HCT116 (cell line): Measurements from ENCODE around the gene OR6C70. TPM values are rescaled to one million over a fixed set of nuclear protein-coding genes. Genes with fewer than 3 reads are reported as not detected.

Experiments
- ATAC-seq: fragments of 200-7000 bp; cut with Tn5 transposase; 2 replicates; pipeline ENCODE4 v1.9.1; 2020; ENCODE audit warnings: mild to moderate bottlenecking, moderate library complexity
- BruUV-seq: library from RNA; stranded (reverse); fragments of 400-500 nt; replicated peaks from 2 replicates; lab custom pipeline; 2021; lab: Mats Ljungman, UMichigan
- CTCF ChIA-PET: fragments of 300-600 bp; sonication (Branson Sonifier 250); formaldehyde crosslinking; loops from one replicate; lab custom pipeline; 2021; ENCODE audit warnings: antibody characterized with exemption; lab: Charles Lee
- POLR2A ChIA-PET: fragments of 300-600, 350-600 bp; sonication (Branson Sonifier 250); formaldehyde crosslinking; loops from one replicate; lab custom pipeline; 2021; ENCODE audit warnings: antibody characterized with exemption; lab: Charles Lee
- RAD21 ChIA-PET, 2 experiments: fragments of 300-600 bp; sonication (Branson Sonifier 250); formaldehyde crosslinking; loops; one replicate each; lab custom pipeline; 2023; ENCODE audit warnings: low total read pairs in 2 of 2; ENCODE audit not compliant: uncharacterized antibody in 2 of 2, unreplicated experiment in 2 of 2, low non-redundant PET in 1 of 2; lab: Charles Lee
- DNase-seq: peaks from one replicate; pipeline ENCODE4 v3.0.0-alpha.2; 2010; ENCODE audit warnings: low read depth, low spot score
- H2AFZ ChIP-seq: fragments of 200-600 bp; shearing (Covaris generic), sonication (generic); 2 replicates; pipeline ENCODE4 v1.6.1; 2017; ENCODE audit warnings: low read depth, mixed run types, mixed read lengths, antibody characterized with exemption, low read length; ENCODE audit not compliant: poor library complexity, severe bottlenecking
- H3K27ac ChIP-seq: 2 replicates; pipeline ENCODE4 v1.5.1; 2012; ENCODE audit warnings: low read depth, low read length
- H3K27me3 ChIP-seq: fragments of 200-600 bp; sonication (generic); 2 replicates; pipeline ENCODE4 v1.6.1; 2016; ENCODE audit warnings: mixed run types, low read length, mixed read lengths; ENCODE audit not compliant: insufficient read depth
- H3K36me3 ChIP-seq, 2 experiments: fragments of 200-500 bp in 1 of 2; fragments of 200-600 bp in 1 of 2; sonication (Bioruptor generic) in 1 of 2; sonication (generic) in 1 of 2; 2 replicates each; pipeline versions ENCODE4 v1.5.1 to v1.6.1; 2014 to 2016; ENCODE audit warnings: low read length in 2 of 2, inconsistent platforms in 1 of 2, mixed read lengths in 1 of 2, mixed run types in 1 of 2; ENCODE audit not compliant: insufficient read depth in 2 of 2, control insufficient read depth in 1 of 2
- H3K4me1 ChIP-seq, 2 experiments: fragments of 200-600 bp in 1 of 2; sonication (generic) in 1 of 2; 2 replicates each; pipeline versions ENCODE4 v1.5.1 to v1.6.1; 2012 to 2017; ENCODE audit warnings: low read length in 2 of 2, inconsistent platforms in 1 of 2, mild to moderate bottlenecking in 1 of 2, mixed read lengths in 1 of 2, mixed run types in 1 of 2, moderate library complexity in 1 of 2; ENCODE audit not compliant: insufficient read depth in 2 of 2, control insufficient read depth in 1 of 2
- H3K4me2 ChIP-seq: fragments of 200-600 bp; sonication (generic); 2 replicates; pipeline ENCODE4 v1.6.1; 2017; ENCODE audit warnings: mixed run types, low read length, mixed read lengths
- H3K4me3 ChIP-seq, 2 experiments: fragments of 200-600 bp in 1 of 2; sonication (generic) in 1 of 2; replicated peaks in 1 of 2; 2 replicates each; pipeline ENCODE4 v1.5.1; 2011 to 2016; ENCODE audit warnings: low read length in 2 of 2, control low read depth in 1 of 2, low read depth in 1 of 2, mild to moderate bottlenecking in 1 of 2, mixed read lengths in 1 of 2, mixed run types in 1 of 2
- H3K79me2 ChIP-seq: fragments of 200-600 bp; sonication (generic); 2 replicates; pipeline ENCODE4 v1.6.1; 2017; ENCODE audit warnings: mild to moderate bottlenecking, mixed run types, low read length, moderate library complexity, mixed read lengths; ENCODE audit not compliant: insufficient read depth
- H3K9ac ChIP-seq: fragments of 200-600 bp; sonication (generic); 2 replicates; pipeline ENCODE4 v1.6.1; 2016; ENCODE audit warnings: low read length, mixed read lengths
- H3K9me2 ChIP-seq: fragments of 200-600 bp; sonication (generic), shearing (Covaris generic); 2 replicates; pipeline ENCODE4 v1.6.1; 2017; ENCODE audit warnings: mixed run types, mild to moderate bottlenecking, moderate library complexity; ENCODE audit not compliant: insufficient read depth
- H3K9me3 ChIP-seq, 2 experiments: fragments of 200-500 bp in 1 of 2; fragments of 200-600 bp in 1 of 2; sonication (Bioruptor generic) in 1 of 2; sonication (generic) in 1 of 2; 2 replicates each; pipeline ENCODE4 v1.6.1; 2014 to 2017; ENCODE audit warnings: low read length in 2 of 2, mixed read lengths in 2 of 2, inconsistent platforms in 1 of 2, low read depth in 1 of 2, mild to moderate bottlenecking in 1 of 2, mixed run types in 1 of 2, moderate library complexity in 1 of 2; ENCODE audit not compliant: control insufficient read depth in 1 of 2, insufficient read depth in 1 of 2
- H4K20me1 ChIP-seq: fragments of 200-600 bp; sonication (generic), shearing (Covaris generic); 2 replicates; pipeline ENCODE4 v1.6.1; 2017; ENCODE audit warnings: mixed run types, mild to moderate bottlenecking, moderate library complexity; ENCODE audit not compliant: insufficient read depth
- CBX3 ChIP-seq: IDR thresholded peaks from 2 replicates; pipeline ENCODE4 v1.6.1; 2012; ENCODE audit warnings: low read depth
- EGR1 ChIP-seq: IDR thresholded peaks from 2 replicates; pipeline ENCODE4 v1.6.1; 2012; ENCODE audit warnings: low read depth
- ELF1 ChIP-seq: IDR thresholded peaks from 2 replicates; pipeline ENCODE4 v1.6.1; 2012; ENCODE audit warnings: low read depth, borderline replicate concordance
- EZH2 ChIP-seq: fragments of 200-600 bp; sonication (generic); IDR thresholded peaks from 2 replicates; pipeline ENCODE4 v1.6.1; 2017; ENCODE audit warnings: antibody characterized with exemption, mixed run types
- EZH2phosphoT487 ChIP-seq: fragments of 200-600 bp; IDR thresholded peaks from 2 replicates; pipeline ENCODE4 v1.6.1; 2018; ENCODE audit warnings: antibody characterized with exemption, borderline replicate concordance
- FOSL1 ChIP-seq: IDR thresholded peaks from 2 replicates; pipeline ENCODE4 v1.6.1; 2012; ENCODE audit warnings: low read depth
- JUND ChIP-seq: IDR thresholded peaks from 2 replicates; pipeline ENCODE4 v1.6.1; 2012
- MAX ChIP-seq: IDR thresholded peaks from 2 replicates; pipeline ENCODE4 v1.6.1; 2012
- POLR2A ChIP-seq: IDR thresholded peaks from 2 replicates; pipeline ENCODE4 v1.7.0; 2011; ENCODE audit warnings: borderline replicate concordance; ENCODE audit not compliant: insufficient read depth, insufficient read length; ENCODE audit errors: extremely low read depth
- POLR2AphosphoS5 ChIP-seq: IDR thresholded peaks from 2 replicates; pipeline ENCODE4 v1.6.1; 2011; ENCODE audit warnings: mild to moderate bottlenecking, low read depth, low read length, moderate library complexity
- RAD21 ChIP-seq: IDR thresholded peaks from 2 replicates; pipeline ENCODE4 v1.6.1; 2012; ENCODE audit warnings: low read depth, mild to moderate bottlenecking
- SP1 ChIP-seq: IDR thresholded peaks from 2 replicates; pipeline ENCODE4 v1.6.1; 2012; ENCODE audit warnings: low read depth
- ZNF274 ChIP-seq: fragments of 200-500 bp; sonication (Bioruptor generic); IDR thresholded peaks from 2 replicates; pipeline ENCODE4 v1.6.1; 2014; ENCODE audit warnings: mild to moderate bottlenecking, low read depth, low read length, inconsistent platforms
- intact Hi-C: fragments of 100-400 bp; cut with micrococcal nuclease; formaldehyde crosslinking; loops from 2 replicates; pipeline ENCODE4 v1.10.0; 2022
- total RNA-seq: library from RNA; stranded (reverse); gene quantifications from one replicate; pipeline ENCODE4 v1.2.1, GENCODE V29; 2021; ENCODE audit not compliant: unreplicated experiment
- TF ChIP-seq, protein P1 (sequence below): IDR thresholded peaks from 2 replicates; pipeline ENCODE4 v1.6.1; 2012
- TF ChIP-seq, protein P2 (sequence below): IDR thresholded peaks from 2 replicates; pipeline ENCODE4 v1.6.1; 2011; ENCODE audit warnings: mild to moderate bottlenecking, low read length, moderate library complexity; ENCODE audit not compliant: insufficient replicate concordance; ENCODE audit errors: extremely low read depth
- TF ChIP-seq, protein P3 (sequence below), 3 experiments: fragments of 200-600 bp in 1 of 3; sonication (generic) in 1 of 3; IDR thresholded peaks in 2 of 3; conservative IDR thresholded peaks in 1 of 3; 2 replicates each; pipeline ENCODE4 v1.5.1; 2012 to 2017; ENCODE audit warnings: low read depth in 2 of 3, low read length in 2 of 3, antibody characterized with exemption in 1 of 3, borderline replicate concordance in 1 of 3, control low read depth in 1 of 3, mild to moderate bottlenecking in 1 of 3, mixed read lengths in 1 of 3, mixed run types in 1 of 3, moderate library complexity in 1 of 3; ENCODE audit not compliant: insufficient read depth in 1 of 3

Gene OR6C70
- total RNA-seq, 1 experiment from 2014 or later: not detected

DNA sequence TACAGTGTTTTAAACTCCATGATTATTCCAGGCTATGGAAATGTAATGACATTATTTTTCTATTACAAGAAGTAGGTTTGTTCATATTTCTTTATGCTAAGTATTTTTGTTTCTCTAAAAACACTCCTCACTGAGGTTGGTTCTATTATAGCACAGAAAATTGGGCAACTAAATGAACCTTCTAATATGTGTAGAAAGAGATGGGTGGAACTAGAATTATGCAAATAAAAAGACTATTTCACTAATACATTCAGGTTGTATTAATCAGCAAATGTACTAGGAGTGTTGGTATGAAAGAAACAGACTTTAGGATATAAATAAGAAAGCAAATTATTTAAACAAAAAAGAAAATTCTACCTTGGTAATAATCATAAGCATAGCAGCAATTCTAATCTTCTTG lies 21.1 kb downstream of the OR6C70 start:
- H3K36me3 ChIP-seq: no peaks in the 10 kb centered on the region
- DNase-seq: no peak
- ATAC-seq: no peak
- H3K4me3 ChIP-seq: no peak overlapping the region
- ChIA-PET RAD21 (no interaction called here), POLR2A (no interaction called here), CTCF (no interaction called here)
- H4K20me1 ChIP-seq: no peaks in the 10 kb centered on the region
- intact Hi-C loops: no loop called here
- H3K4me2 ChIP-seq: no peak overlapping the region
- H3K27me3 ChIP-seq: peaks cover 10% of the 10 kb centered on the region
- BruUV-seq: no TSS peak
- TF ChIP-seq JUND (no peak), POLR2A (no peak), EZH2 (no peak), MAX (no peak), SP1 (no peak), FOSL1 (no peak), CBX3 (no peak), POLR2AphosphoS5 (no peak), ZNF274 (no peak), EZH2phosphoT487 (no peak), RAD21 (no peak), EGR1 (no peak)
- H3K9me3 ChIP-seq: no peaks in the 10 kb centered on the region
- no peaks in the 10 kb centered on the region for H3K79me2 ChIP-seq
- no peaks in the 10 kb centered on the region for H3K9me2 ChIP-seq
- no peaks in the 10 kb centered on the region for H3K4me1 ChIP-seq
- H3K9ac ChIP-seq: no peak overlapping the region
- no peak overlapping the region for H3K27ac ChIP-seq
- no peak overlapping the region for H2AFZ ChIP-seq

GRCh38 chr12:55446326-55446725 lies 23.6 kb downstream of the OR6C70 start:
- ChIA-PET CTCF (interaction anchor here (1.1 kb wide), 1 partner anchor 257 kb away, joined by 3 read pairs; no protein-coding TSS in a partner anchor), RAD21 (no interaction called here), POLR2A (no interaction called here)
- Histone ChIP-seq H3K4me3 (no peak overlapping the region), H4K20me1 (no peaks in the 10 kb centered on the region), H3K27me3 (peaks cover 15% of the 10 kb centered on the region; the same call in 1 of the 2 replicates), H3K27ac (no peak overlapping the region), H3K9ac (no peak overlapping the region), H3K79me2 (no peaks in the 10 kb centered on the region), H3K9me2 (no peaks in the 10 kb centered on the region), H3K9me3 (no peaks in the 10 kb centered on the region), H3K4me1 (no peaks in the 10 kb centered on the region), H3K36me3 (no peaks in the 10 kb centered on the region), H2AFZ (no peak overlapping the region), H3K4me2 (no peak overlapping the region)
- intact Hi-C loops: no loop called here
- no TSS peak for BruUV-seq
- TF ChIP-seq RAD21 (peak; percentile 31; the same call in 1 of the 2 replicates), EGR1 (no peak), ZNF274 (no peak), POLR2A (no peak), ELF1 (no peak)
- TF ChIP-seq, protein P1, sequence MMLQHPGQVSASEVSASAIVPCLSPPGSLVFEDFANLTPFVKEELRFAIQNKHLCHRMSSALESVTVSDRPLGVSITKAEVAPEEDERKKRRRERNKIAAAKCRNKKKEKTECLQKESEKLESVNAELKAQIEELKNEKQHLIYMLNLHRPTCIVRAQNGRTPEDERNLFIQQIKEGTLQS: no peak
- TF ChIP-seq, protein P2, sequence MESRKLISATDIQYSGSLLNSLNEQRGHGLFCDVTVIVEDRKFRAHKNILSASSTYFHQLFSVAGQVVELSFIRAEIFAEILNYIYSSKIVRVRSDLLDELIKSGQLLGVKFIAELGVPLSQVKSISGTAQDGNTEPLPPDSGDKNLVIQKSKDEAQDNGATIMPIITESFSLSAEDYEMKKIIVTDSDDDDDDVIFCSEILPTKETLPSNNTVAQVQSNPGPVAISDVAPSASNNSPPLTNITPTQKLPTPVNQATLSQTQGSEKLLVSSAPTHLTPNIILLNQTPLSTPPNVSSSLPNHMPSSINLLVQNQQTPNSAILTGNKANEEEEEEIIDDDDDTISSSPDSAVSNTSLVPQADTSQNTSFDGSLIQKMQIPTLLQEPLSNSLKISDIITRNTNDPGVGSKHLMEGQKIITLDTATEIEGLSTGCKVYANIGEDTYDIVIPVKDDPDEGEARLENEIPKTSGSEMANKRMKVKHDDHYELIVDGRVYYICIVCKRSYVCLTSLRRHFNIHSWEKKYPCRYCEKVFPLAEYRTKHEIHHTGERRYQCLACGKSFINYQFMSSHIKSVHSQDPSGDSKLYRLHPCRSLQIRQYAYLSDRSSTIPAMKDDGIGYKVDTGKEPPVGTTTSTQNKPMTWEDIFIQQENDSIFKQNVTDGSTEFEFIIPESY: no peak
- TF ChIP-seq, protein P3, sequence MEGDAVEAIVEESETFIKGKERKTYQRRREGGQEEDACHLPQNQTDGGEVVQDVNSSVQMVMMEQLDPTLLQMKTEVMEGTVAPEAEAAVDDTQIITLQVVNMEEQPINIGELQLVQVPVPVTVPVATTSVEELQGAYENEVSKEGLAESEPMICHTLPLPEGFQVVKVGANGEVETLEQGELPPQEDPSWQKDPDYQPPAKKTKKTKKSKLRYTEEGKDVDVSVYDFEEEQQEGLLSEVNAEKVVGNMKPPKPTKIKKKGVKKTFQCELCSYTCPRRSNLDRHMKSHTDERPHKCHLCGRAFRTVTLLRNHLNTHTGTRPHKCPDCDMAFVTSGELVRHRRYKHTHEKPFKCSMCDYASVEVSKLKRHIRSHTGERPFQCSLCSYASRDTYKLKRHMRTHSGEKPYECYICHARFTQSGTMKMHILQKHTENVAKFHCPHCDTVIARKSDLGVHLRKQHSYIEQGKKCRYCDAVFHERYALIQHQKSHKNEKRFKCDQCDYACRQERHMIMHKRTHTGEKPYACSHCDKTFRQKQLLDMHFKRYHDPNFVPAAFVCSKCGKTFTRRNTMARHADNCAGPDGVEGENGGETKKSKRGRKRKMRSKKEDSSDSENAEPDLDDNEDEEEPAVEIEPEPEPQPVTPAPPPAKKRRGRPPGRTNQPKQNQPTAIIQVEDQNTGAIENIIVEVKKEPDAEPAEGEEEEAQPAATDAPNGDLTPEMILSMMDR (IDR thresholded peaks at IDR 0.05 in 2 of 3, conservative IDR thresholded peaks at IDR 0.05 in 1 of 3; ENCODE audit: borderline replicate concordance in 1 of 3, insufficient read depth in 1 of 3, low read depth in 2 of 3, low read length in 2 of 3): peak in 1 of 3 experiments; percentile 17; a peak in 1 of 6 replicates
- ATAC-seq (no peak), DNase-seq (no peak)
